Thyroid gland (tissue), 4 donors: ENCODE measurements around the gene OTOP1.

Source experiments
- POLR2A ChIP-seq, 2 donors: fragments of 450-650 bp; IDR thresholded peaks; one replicate each; pipeline ENCODE4 v1.6.1; 2017; ENCODE audit warnings: antibody characterized with exemption in 2 of 2, mild to moderate bottlenecking in 2 of 2, moderate library complexity in 1 of 2
- TF ChIP-seq, protein P1 (sequence below), 6 experiments: fragments of 200-600 bp in 3 of 6; fragments of 450-650 bp in 3 of 6; sonication (generic) in 3 of 6; IDR thresholded peaks; one replicate each; pipeline ENCODE4 v1.5.1; 2016 to 2019; ENCODE audit warnings: antibody characterized with exemption in 6 of 6, mild to moderate bottlenecking in 2 of 6, inconsistent platforms in 1 of 6, moderate library complexity in 1 of 6

DNA sequence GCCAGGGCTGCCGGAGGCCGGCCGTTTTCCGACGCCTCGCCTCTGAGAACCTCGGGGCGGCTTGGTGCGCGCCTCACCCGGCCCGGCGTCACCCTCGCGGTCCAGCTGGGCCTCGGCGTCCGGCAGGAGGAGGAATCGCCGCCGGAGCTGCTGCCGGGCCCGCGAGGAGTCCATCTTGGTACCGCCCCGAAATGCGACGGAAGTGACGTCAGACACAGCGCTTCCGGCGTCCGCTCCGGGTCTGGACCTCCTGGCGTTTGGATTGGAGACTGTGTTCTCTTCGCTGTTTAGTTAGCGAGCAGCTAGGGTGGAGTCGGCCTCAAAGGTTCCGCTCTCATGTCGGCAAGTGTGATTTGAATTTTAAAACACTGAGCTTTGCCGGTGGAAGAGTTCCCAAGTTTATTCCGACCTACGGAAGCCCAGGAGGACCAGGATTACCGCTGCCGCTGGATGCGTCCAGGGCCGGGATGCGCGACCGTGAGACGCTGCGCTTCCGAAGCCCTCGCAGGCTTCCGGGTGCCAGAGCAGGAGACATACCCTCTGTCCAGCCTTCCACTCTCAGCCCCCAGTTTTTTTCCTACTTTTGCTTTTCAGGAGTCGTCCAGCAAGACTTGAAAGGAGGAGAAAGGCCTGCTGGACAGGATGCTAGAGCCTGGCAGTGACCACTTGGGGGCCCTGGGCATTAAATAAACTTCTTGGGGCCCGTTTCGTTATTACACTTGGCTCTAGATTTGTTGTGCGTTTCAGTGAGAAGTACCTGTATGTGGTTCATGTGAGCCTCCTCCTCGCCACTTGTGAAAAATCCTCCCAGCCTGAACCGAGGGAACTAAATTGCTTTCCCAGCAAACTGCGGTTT lies 21.5 kb upstream of the OTOP1 start, which contains the start of gene TMEM128:
- TF ChIP-seq, protein P1, sequence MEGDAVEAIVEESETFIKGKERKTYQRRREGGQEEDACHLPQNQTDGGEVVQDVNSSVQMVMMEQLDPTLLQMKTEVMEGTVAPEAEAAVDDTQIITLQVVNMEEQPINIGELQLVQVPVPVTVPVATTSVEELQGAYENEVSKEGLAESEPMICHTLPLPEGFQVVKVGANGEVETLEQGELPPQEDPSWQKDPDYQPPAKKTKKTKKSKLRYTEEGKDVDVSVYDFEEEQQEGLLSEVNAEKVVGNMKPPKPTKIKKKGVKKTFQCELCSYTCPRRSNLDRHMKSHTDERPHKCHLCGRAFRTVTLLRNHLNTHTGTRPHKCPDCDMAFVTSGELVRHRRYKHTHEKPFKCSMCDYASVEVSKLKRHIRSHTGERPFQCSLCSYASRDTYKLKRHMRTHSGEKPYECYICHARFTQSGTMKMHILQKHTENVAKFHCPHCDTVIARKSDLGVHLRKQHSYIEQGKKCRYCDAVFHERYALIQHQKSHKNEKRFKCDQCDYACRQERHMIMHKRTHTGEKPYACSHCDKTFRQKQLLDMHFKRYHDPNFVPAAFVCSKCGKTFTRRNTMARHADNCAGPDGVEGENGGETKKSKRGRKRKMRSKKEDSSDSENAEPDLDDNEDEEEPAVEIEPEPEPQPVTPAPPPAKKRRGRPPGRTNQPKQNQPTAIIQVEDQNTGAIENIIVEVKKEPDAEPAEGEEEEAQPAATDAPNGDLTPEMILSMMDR (IDR thresholded peaks at IDR 0.05) = peak in 4 of 6 experiments; percentile 3 to 49 (median 28)
- TF ChIP-seq POLR2A (IDR thresholded peaks at IDR 0.05) = peak in 1 of 2 donors; percentile 78
